CD4-positive, alpha-beta T cell treated with Interferon gamma for 1 hour (primary cell): ENCODE measurements around the gene PPIF.
A peak's percentile ranks its signal among the peaks of the same experiment; 100 is the strongest.

Experiments used
- DNase-seq: peaks from one replicate; pipeline ENCODE4 v3.0.0-alpha.2; 2020

Gene PPIF

GRCh38 chr10:79390057-79390456, 42.8 kb downstream of the PPIF start:
- no peak for DNase-seq

GRCh38 chr10:79390551-79391229, 43.4 kb downstream of the PPIF start:
- DNase-seq: no peak

GRCh38 chr10:79391231-79392019, 44.2 kb downstream of the PPIF start:
- no peak for DNase-seq

- no peak for DNase-seq
These were observed 44.7 kb downstream of the PPIF start for GRCh38 chr10:79392020-79392398.

- DNase-seq: no peak
These were observed 45.4 kb downstream of the PPIF start for GRCh38 chr10:79392506-79393176.

GRCh38 chr10:79393221-79393923, 46.1 kb downstream of the PPIF start:
- no peak for DNase-seq

GRCh38 chr10:79393924-79394610, 46.8 kb downstream of the PPIF start:
- no peak for DNase-seq

- no peak for DNase-seq
These were observed 47.4 kb downstream of the PPIF start for GRCh38 chr10:79394664-79395063.

GRCh38 chr10:79396520-79396919, 49.3 kb downstream of the PPIF start:
- DNase-seq: no peak

GRCh38 chr10:79397051-79397450, 49.8 kb downstream of the PPIF start:
- no peak for DNase-seq

GRCh38 chr10:79397575-79398303, 50.5 kb downstream of the PPIF start:
- DNase-seq: no peak

- no peak for DNase-seq
These were observed 51.4 kb downstream of the PPIF start for GRCh38 chr10:79398642-79399041.

- no peak for DNase-seq
These were observed 52.1 kb downstream of the PPIF start for GRCh38 chr10:79399223-79399831.

GRCh38 chr10:79400146-79401004, 53.1 kb downstream of the PPIF start:
- DNase-seq: peak; percentile 21

- no peak for DNase-seq
These were observed 54.0 kb downstream of the PPIF start for GRCh38 chr10:79401015-79401921.

GRCh38 chr10:79402625-79402946, 55.3 kb downstream of the PPIF start:
- no peak for DNase-seq

GRCh38 chr10:79402951-79403350, 55.7 kb downstream of the PPIF start:
- no peak for DNase-seq

- no peak for DNase-seq
These were observed 56.4 kb downstream of the PPIF start for GRCh38 chr10:79403441-79404230.

GRCh38 chr10:79404231-79404609, 57.0 kb downstream of the PPIF start:
- no peak for DNase-seq
